GM12891 (cell line): ENCODE results near the gene AFAP1.

Experiments
- POLR2A ChIP-seq: IDR thresholded peaks from 2 replicates; pipeline ENCODE4 v1.6.1; 2011; ENCODE audit warnings: low read depth, low read length, control low read depth
- POLR2AphosphoS5 ChIP-seq: IDR thresholded peaks from 2 replicates; pipeline ENCODE4 v1.6.1; 2011; ENCODE audit warnings: low read depth, low read length, control low read depth
- POU2F2 ChIP-seq: IDR thresholded peaks from 2 replicates; pipeline ENCODE4 v1.6.1; 2011; ENCODE audit warnings: low read depth, mild to moderate bottlenecking, control low read depth, low read length, moderate library complexity
- SPI1 ChIP-seq: IDR thresholded peaks from 2 replicates; pipeline ENCODE4 v1.6.1; 2011; ENCODE audit warnings: low read depth, low read length, control low read depth
- TAF1 ChIP-seq: IDR thresholded peaks from 2 replicates; pipeline ENCODE4 v1.6.1; 2011; ENCODE audit warnings: low read depth, low read length, control low read depth

DNA sequence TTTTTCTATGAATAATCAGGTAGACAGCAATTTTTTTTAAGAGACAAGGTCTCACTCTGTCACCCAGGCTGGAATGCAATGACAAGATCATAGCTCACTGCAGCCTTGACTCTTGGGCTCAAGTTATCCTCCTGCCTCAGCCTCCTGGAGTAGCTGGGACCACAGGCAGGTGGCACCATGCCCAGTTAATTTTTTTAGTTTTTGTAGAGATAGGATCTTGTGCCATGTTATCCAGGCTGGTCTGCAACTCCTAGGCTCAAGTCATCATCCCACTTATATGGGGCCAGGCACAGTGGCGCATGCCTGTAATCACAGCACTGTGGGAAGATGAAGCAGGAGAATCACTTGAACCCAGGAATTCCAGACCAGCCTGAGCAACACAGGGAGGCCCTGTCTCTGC is 26.8 kb downstream of the AFAP1 start:
- TF ChIP-seq POLR2A (no peak), POLR2AphosphoS5 (no peak), TAF1 (no peak), SPI1 (no peak), POU2F2 (no peak)
